HL-60/S4 (cell line): ENCODE results near the gene TUBA4B.

Source experiments
- in situ Hi-C: fragments of 300-500 bp; cut with MboI; formaldehyde crosslinking; loops from 2 replicates; pipeline ENCODE4 v1.14.3; 2022; ENCODE audit warnings: low sequenced_read_pairs

The TUBA4B gene

DNA sequence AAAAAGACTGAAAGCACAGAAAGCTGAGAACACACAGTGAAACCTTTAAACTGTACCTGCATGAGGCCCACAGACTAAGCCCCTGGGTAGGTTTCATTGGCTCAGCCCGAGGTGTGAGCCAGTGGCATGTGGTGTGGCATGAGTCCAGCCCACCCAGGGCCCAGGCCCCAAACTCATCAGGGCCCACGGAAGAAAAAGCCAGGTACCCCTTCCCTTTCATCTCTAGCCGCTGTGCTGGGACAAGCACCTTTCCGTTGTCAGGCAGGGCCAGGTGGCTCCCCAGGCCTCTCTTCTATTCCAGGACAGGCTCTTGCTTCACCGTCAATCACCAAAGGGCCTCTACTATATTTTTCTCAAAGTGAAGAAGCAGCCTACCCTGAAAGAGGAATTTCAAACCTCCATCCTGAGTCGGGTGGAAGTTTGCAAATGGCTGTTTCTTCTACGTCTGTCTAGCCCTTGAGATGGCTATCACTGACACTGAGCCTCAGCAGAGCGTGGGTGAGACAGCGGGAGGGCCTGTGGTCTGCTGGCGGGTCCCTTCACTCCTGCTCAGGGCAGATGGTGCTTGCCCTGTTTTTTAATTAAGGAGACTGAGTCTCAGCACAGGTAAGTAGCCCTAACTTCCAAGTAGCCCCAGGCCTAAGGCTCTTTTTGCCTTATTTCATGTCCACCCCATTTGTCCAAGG is 34.7 kb downstream of the TUBA4B start:
- in situ Hi-C loops, result no loop called here

DNA sequence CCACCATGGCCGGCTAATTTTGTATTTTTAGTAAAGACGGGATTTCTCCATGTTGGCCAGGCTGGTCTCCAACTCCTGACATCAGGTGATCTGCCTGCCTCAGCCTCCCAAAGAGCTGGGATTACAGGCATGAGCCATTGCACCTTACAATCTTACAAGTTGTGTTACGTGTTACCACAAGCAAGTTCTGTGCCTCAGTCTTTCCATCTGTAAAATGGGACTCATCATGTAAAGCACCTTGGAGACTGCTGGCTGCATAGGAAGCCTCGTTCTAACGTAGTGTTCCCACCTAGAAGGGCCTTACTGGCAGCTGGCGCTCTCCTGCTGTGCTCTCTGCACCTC is 36.1 kb downstream of the TUBA4B start:
- in situ Hi-C loops, result no loop called here

DNA sequence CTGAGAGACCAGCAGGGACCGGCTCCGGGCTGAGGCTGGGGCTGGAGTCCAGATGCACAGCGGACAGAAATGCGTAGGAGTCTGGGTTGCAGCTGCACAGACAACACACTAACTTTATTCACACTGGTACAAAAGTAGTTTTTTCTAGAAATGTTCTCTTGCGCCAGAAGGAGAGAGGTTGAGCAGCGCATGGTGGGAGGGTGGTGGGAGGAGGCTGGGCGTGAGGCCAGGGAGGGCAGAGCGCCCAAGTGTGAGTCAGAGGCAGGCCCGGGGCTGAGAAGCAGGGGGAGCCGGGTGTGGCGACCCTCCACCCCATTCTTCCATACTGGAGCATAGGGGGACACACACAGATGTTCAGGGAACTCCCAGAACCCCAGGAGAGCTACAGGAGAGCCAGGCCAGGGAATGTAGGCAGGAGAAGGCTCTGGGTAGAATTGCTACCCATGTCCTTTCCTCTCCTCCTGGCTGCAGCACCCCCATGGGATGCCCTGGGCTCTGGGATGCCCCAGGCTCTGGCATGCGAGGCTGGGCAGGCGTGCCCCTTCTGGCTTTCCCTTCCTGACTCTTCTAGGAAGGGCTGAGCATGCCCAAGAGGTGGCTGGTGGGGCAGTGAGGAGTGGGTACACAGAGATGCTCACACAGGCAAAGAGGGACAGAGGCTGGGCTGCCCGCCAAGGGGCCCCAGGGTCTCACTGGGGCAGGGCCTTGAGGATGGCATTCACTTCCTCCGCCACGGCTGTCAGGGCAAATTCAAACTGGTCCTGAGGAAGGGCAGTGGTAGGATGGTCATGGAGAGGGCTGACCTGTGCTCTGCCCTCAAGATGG is 36.7 kb downstream of the TUBA4B start:
- in situ Hi-C loops, result loop anchor here (10.0 kb wide), 1 partner anchor 115 kb away; the partner anchor contains the start of genes CNPPD1, RETREG2 and SLC23A3

DNA sequence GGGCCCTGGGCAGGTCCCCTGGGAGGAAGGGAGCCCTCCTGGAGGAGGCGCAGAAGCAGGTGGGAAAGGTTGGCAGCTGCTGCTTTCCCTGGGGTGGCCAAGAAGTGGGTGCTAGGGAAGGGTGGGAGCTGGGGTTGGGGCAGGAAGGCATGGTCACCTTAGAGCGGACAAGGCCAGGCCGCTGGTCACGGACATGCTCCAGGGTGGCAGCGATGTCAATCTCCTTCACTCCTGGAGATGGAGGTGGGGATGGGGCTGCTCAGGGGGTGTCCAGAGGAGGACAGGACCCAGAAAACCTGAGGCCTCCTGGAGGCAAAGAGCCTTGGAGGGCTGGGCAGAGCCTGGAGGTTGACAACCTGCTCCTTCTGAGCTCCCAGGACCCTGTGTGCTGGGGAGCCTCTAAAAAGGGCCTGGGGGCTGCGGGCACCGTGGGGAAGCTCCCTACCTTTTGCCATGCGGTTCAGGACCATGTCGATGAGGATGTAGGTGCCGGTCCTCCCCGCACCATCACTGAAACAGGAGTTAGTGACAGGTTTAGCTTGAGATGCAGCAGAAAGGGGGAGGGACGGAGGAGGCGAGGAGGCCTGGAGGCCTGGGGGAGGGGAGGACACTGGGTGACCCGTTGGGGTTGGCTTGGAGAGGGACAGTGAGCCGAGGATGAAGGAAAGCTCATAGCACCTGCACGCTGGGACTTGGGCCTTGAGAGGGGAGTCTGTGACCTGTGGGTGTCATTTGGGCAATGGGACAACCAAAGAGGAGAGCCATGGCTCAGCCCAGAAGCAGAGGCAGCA is 37.5 kb downstream of the TUBA4B start:
- in situ Hi-C loops, result loop anchor here (10.0 kb wide), 1 partner anchor 116 kb away; the partner anchor contains the start of genes CNPPD1, RETREG2 and SLC23A3

DNA sequence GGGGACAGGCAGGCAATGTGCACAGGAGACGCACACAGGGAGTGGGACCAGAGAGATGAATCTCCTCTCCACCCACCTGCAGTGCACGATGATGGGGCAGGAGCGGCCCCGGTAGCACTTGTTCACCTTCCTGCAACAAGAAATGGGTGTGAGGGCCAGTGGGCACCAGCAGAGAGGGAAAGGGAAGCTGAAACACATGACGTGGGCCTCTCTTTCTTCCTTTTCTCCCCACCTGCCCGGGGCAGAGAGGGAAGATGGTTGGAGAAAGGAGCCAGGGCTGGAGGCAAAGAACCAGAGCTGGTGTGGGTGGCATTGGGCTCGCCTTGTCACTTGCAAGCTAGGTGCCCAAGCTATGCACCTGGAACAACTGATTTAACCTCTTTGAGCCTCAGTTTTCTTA is 38.4 kb downstream of the TUBA4B start:
- in situ Hi-C loops, result loop anchor here (10.0 kb wide), 1 partner anchor 117 kb away; the partner anchor contains the start of genes CNPPD1, RETREG2 and SLC23A3

DNA sequence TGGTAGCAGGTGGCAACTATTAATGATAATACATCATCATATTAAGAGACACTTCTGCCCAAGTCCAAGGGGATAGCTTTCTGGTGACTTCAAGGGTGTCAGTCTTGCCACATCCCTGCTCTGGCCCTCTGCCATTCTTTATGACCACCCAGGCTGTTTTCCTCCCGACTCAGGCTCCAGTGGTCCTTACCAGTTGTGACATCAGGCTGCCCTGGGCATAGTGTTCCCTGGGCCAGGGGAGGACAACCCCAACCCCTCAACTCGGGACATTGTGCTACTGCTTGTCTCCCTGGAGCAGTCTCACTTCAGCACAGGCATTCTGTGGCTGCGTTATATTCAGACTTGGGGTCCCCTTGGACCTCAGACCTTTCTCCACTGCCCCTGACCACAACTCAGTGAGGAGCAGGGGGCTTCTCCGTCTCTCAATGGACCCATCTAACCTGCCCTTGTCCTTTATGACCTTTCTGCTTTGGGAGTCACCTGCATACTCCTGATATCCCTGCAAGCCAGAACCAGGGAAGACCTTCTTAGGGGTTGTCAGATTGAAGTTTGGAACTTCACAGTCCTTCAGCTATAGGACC is 39.0 kb downstream of the TUBA4B start:
- in situ Hi-C loops, result loop anchor here (10.0 kb wide), 1 partner anchor 117 kb away; the partner anchor contains the start of genes CNPPD1, RETREG2 and SLC23A3

DNA sequence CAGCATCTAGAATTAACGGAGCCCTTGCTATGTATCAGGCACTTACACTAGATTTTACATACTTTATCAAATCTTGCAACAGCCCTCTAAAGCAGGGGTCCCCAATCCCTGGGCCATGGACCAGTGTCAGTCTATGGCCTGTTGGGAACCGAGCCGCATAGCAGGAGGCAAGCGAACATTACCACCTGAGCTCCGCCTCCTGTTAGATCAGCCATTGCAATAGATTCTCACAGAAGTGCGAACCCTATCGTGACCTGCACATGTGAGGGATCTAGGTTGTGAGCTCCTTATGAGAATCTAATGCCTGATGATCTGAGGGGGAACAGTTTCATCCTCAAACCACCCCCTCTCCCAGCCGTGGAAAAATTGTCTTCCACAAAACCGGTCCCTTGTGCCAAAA is 39.6 kb downstream of the TUBA4B start:
- in situ Hi-C loops, result loop anchor here (10.0 kb wide), 1 partner anchor 118 kb away; the partner anchor contains the start of genes CNPPD1, RETREG2 and SLC23A3

DNA sequence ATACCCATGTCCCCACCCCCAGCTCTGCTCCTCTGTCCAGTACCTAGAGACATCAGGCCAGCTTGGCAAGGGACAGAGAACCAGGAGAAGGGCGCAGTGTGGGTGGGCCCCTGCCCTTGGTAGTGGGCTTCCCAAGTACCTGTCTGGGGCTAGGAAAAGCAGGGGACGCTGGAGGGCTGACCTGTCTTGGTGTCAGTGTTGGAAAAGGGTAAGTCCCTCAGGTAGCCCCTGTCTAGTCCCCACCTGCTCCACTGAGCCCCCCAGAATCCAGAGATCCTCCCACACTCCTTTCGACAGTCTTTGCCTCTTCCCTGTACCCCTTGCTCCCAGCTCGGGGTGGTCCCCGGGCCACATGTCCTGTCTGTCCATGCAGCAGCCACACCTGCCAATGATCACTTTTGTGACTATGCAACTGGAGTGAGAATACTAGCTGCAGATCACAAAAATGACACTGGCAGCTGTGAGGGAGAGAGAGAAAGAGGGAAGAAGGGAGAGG is 40.7 kb downstream of the TUBA4B start:
- in situ Hi-C loops, result loop anchor here (10.0 kb wide), 1 partner anchor 119 kb away; the partner anchor contains the start of genes CNPPD1, RETREG2 and SLC23A3

DNA sequence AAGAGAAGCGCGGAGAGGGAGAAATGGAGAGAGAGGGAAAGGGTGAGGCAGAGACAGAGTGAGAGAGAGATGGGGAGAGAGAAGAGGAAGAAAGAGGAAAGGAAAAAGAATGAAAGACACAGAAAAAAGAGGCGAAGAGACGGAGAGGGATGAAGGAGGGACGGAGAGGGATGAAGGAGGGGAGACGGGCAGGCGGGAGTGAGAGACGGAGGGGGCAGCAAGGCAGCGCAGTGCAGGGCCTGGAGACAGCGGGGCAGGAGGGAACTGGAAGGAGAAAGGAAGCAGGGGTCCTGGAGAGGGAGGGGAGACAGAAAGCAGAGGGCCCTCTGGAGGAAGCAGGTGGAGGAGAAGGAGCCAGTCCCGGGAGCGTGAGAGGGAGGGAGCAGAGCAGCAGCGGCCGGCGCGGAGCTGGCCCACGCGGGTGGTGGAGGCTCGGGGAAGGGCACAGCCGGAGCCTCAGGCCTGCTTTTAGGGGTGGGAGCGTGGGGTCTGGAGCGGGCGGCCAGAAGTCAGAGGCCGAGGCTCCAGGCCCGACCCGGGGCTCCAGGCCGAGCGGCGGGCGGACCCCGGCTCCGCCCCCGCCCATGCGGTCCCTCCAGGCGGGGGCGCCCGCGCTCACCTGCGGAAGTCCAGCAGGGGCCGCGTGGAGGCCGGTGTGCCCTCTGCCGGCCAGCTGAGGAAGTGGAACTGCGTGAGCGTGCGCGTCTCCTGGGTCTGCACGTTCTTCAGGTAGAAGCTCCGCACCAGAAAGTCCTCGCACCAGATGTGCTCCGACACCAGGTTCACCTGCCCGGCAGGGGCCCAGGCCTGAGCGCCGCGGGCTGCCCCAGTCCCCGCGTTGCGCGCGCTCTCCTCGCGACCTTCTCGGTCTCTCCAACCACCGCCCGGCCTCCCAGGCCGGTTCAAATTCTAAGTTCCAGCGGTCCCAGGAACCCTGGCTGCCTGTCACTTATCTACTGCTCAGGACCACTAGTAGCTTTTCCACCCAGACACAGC is 41.6 kb downstream of the TUBA4B start:
- in situ Hi-C loops, result loop anchor here (10.0 kb wide), 1 partner anchor 120 kb away; the partner anchor contains the start of genes CNPPD1, RETREG2 and SLC23A3

DNA sequence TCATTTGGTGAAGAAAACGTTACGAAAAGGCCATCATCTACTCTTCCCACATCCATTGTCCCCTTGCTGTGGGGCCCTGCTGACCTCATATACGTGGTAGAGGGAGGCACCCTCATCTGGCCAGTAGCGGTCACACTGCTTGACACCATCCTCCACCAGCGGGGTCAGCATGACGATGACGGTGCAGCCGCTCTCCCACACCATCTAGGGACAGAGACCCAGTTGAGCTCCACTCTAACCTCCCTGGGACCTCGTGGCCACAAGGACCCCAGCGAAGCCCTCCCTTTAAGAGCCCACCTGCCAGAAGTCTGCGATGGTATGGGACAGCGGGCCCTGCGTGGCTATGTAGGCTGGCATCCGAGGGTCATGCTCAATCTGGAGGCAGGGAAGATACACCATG is 43.1 kb downstream of the TUBA4B start:
- in situ Hi-C loops, result loop anchor here (10.0 kb wide), 1 partner anchor 121 kb away; the partner anchor contains the start of genes CNPPD1, RETREG2 and SLC23A3

DNA sequence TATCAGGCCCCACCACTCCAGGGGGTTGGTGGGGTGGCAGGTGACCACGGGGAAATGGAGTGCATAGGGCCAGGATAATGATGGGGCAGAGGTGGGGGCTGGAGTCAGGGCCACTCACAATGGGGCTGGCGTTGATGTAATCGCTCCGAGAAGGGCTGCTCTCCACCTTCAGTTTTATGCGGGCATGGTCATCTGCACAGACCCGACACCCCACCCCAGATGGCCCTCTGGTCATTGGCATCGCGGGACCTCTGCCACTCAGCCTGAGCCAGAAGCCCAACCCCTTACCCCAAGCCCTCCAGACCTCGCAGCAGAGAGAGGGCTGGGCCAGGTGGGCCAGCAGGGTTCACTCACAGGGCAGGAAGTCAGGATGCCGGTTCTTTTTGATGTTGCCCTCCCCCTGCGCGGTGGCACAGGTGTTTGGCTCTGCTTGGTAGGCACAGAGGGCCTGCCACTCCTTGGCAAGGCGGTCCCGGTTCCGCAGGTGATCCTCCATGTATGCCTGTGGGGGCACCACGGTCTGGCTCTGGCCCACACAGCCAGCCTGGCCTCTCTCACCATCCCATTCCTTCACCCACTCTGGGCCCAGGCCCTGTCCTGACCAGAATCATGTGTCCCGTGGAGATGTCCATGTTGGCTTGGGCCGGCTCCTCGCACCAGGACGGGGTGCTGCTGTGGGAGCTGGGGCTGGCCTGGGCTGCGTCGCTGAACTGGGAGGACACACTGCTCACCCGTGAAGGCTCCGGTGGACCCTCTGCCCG is 43.8 kb downstream of the TUBA4B start:
- in situ Hi-C loops, result loop anchor here (10.0 kb wide), 1 partner anchor 122 kb away; the partner anchor contains the start of genes CNPPD1, RETREG2 and SLC23A3

DNA sequence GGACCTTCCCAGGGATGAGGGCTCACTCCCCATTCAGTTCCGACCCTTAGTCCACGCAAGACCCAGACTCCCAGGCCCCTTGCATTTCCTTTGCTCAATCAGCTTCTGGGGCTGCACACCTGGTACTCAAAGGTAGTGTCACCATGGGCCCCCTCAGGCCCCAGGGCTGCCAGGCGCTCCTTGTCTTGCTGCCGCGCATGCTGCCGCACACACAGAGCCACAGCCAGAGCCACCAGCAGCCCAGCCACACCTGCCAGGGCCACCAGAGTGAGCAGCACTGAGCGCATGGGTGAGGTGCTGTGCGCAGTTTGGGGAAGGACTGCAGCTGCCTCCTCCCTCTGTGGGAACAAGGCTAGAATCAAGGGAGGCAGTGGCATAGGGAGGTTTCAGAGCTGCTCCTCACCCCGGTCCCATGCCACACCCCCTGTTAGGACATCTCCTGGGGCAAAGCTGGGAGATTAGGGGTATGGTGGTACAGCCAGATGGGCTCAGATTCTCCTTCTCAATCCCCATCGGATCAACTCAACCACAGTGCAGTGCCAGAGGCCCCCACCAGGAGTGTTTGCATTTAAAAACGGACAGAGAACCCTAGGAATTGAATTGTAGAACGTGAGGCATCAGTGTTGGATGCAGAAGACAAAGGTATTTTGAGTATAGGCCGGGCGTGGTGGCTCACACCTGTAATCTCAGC is 44.9 kb downstream of the TUBA4B start:
- in situ Hi-C loops, result loop anchor here (10.0 kb wide), 1 partner anchor 123 kb away; the partner anchor contains the start of genes CNPPD1, RETREG2 and SLC23A3

DNA sequence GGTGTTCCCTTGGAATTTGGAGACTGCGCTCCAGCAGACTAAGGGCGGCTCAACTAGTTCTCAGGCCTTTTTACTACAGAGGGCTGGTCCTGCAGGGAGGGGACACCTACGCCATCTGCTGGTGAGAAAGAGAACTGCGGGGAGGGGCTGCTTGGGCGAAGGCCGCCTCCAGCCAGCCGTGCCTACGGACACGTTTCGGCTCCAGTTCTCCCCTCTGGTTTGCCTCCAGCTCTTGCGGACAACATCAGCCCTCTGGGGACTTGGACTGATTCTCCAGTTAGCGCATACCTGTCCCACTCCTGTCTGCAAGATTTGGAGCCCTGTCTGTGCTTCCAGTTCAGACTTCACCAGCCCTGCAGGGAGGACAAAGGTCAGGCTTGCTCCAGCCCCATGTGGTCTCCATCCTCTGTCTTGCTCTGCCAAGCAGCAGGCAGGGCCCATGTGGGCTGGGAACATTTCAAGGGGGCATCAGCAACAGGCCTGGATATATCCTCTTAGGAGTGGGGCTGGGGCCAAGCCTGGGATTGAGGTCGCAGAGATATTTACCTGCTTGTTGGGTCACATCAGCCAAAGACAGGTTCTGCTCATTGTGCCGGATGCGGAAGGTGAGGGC is 45.8 kb downstream of the TUBA4B start:
- in situ Hi-C loops, result loop anchor here (10.0 kb wide), 1 partner anchor 124 kb away; the partner anchor contains the start of genes CNPPD1, RETREG2 and SLC23A3

DNA sequence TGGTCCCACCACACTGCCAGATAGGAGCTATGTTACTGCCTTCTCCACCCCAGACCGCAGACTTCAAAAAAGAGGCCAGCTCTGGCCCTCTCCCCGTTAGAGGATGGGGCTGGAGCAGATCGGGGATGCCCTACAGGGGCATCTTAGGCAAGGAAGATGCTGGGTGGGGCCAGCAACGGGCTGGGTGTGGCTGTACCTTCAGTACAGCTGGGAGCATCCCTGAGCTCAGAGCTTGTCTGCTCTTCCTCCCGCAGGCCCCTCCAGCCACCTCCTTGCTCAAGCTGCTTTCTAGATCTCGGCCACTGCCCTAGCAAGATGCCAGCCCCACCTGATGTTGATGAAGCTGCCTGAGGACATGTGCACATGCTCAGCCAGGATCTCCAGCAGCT is 46.3 kb downstream of the TUBA4B start:
- in situ Hi-C loops, result loop anchor here (10.0 kb wide), 1 partner anchor 125 kb away; the partner anchor contains the start of genes CNPPD1, RETREG2 and SLC23A3

DNA sequence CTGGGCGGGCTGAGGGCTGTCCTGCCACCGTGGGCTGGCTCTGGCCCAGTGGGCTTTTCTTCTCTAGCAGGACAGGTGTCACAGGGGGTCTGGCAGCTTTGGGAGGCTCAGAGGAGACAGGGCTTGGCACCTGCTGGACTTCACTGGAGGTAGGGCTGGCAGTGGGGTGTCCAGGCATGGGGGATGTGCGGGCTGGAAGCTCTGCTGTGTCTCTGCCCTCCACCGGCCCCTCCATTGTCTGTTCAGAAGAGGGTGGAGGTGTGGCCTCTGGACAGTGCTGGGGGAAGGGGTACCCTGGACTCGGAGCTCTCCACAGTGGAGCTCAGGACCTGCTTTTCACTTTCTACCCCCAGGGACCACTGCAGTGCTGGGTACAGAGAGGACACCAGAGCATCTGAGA is 47.0 kb downstream of the TUBA4B start:
- in situ Hi-C loops, result loop anchor here (10.0 kb wide), 1 partner anchor 245 kb away; no protein-coding TSS in a partner anchor

DNA sequence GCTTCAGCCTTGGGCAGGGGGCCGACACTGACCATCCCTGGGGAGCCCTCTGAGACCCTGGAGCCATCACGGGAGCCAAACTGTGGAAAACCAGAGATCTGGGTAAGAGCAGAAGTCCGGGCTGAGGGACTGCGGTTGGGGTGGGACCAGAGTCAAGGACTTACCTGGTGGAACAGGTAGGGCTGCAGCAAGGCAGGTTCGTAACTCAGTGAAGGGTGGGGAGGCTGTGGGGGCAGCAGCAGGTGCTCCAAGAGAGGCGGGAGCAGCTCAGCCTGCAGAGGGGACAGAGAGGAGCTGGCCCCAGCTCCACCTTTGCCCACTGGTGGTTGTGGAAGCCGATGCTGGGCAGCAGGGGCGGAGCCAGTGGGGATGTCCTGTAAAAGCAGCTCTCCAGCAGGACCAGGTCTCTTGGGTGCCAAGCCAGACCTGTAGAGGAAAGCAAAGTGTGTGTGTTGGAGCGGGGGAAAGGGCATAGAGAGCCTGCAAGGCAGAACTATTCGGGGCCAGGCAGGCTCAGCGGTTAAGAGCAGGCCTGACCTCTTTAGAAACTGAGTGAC is 49.4 kb downstream of the TUBA4B start:
- in situ Hi-C loops, result loop anchor here (10.0 kb wide), 1 partner anchor 248 kb away; no protein-coding TSS in a partner anchor
